WTC11 (cell line): ENCODE measurements around the gene ZNF335. TPM values are rescaled to one million over a fixed set of nuclear protein-coding genes. Genes with fewer than 3 reads are reported as not detected.

Experiments
- ATAC-seq: fragments of 200-7000 bp; cut with Tn5 transposase; 2 replicates; pipeline ENCODE4 v1.10.0; 2021; ENCODE audit warnings: mild to moderate bottlenecking, moderate library complexity
- CTCF ChIA-PET: fragments of 300-600 bp; sonication (Branson Sonifier 250); formaldehyde crosslinking; loops from one replicate; lab custom pipeline; 2021; ENCODE audit warnings: antibody characterized with exemption; lab: Charles Lee
- POLR2A ChIA-PET: fragments of 350-600 bp; sonication (Branson Sonifier 250); formaldehyde crosslinking; loops from one replicate; lab custom pipeline; 2021; ENCODE audit warnings: antibody characterized with exemption; lab: Charles Lee
- DNase-seq: peaks from one replicate; pipeline ENCODE4 v3.0.0; 2021; ENCODE audit warnings: low spot score
- H3K27ac Mint-ChIP-seq: 2 replicates; pipeline ENCODE4 v1.8.0; 2021; ENCODE audit warnings: mixed read lengths
- H3K27me3 Mint-ChIP-seq: 2 replicates; pipeline ENCODE4 v1.8.0; 2021; ENCODE audit warnings: low read depth, mild to moderate bottlenecking, moderate library complexity, mixed read lengths
- H3K36me3 Mint-ChIP-seq: 2 replicates; pipeline ENCODE4 v1.8.0; 2021; ENCODE audit warnings: mixed read lengths
- H3K4me1 Mint-ChIP-seq: 2 replicates; pipeline ENCODE4 v1.8.0; 2022; ENCODE audit warnings: mixed read lengths
- H3K4me3 Mint-ChIP-seq: 2 replicates; pipeline ENCODE4 v1.8.0; 2021; ENCODE audit warnings: mild to moderate bottlenecking, moderate library complexity, mixed read lengths
- H3K9me3 Mint-ChIP-seq: 2 replicates; pipeline ENCODE4 v1.8.0; 2021; ENCODE audit warnings: mixed read lengths
- CREM ChIP-seq: sonication (generic); formaldehyde crosslinking; IDR thresholded peaks from 2 replicates; pipeline ENCODE4 v1.8.1; 2022; ENCODE audit warnings: mild to moderate bottlenecking, missing genetic modification reagents, moderate library complexity
- ESRRA ChIP-seq: sonication (generic); formaldehyde crosslinking; IDR thresholded peaks from 2 replicates; pipeline ENCODE4 v1.8.1; 2022; ENCODE audit warnings: mild to moderate bottlenecking, missing genetic modification reagents, borderline replicate concordance
- MXD4 ChIP-seq: fragments of 250-450 bp; sonication (Bioruptor Pico); IDR thresholded peaks from 2 replicates; pipeline ENCODE4 v1.8.0; 2021; ENCODE audit warnings: mild to moderate bottlenecking, moderate library complexity, borderline replicate concordance
- NR3C1 ChIP-seq: sonication (generic); formaldehyde crosslinking; conservative IDR thresholded peaks from 2 replicates; pipeline ENCODE4 v1.8.1; 2023; ENCODE audit warnings: low read depth, mild to moderate bottlenecking, missing genetic modification reagents
- OVOL2 ChIP-seq: fragments of 250-450 bp; sonication (Bioruptor Pico); IDR thresholded peaks from 2 replicates; pipeline ENCODE4 v1.9.0; 2021; ENCODE audit warnings: mild to moderate bottlenecking, borderline replicate concordance
- PRRX2 ChIP-seq: fragments of 250-450 bp; sonication (Bioruptor Pico); IDR thresholded peaks from 2 replicates; pipeline ENCODE4 v1.8.0; 2021; ENCODE audit warnings: mild to moderate bottlenecking
- SMAD3 ChIP-seq: sonication (generic); formaldehyde crosslinking; IDR thresholded peaks from 2 replicates; pipeline ENCODE4 v1.8.0; 2022; ENCODE audit warnings: missing genetic modification reagents, mild to moderate bottlenecking, borderline replicate concordance
- TCF7 ChIP-seq: sonication (generic); formaldehyde crosslinking; IDR thresholded peaks from 2 replicates; pipeline ENCODE4 v1.8.0; 2022; ENCODE audit warnings: mild to moderate bottlenecking, low read depth, missing genetic modification reagents, moderate library complexity
- total RNA-seq: library from RNA; stranded (reverse); gene quantifications from 3 replicates; pipeline ENCODE4 v1.2.3, GENCODE V29; 2021
- TF ChIP-seq, protein P1 (sequence below): sonication (generic); formaldehyde crosslinking; IDR thresholded peaks from 2 replicates; pipeline ENCODE4 v1.8.1; 2023; ENCODE audit warnings: mild to moderate bottlenecking, moderate library complexity, missing genetic modification reagents
- TF ChIP-seq, protein P2 (sequence below): sonication (generic); formaldehyde crosslinking; IDR thresholded peaks from 2 replicates; pipeline ENCODE4 v1.8.0; 2022; ENCODE audit warnings: mild to moderate bottlenecking, missing genetic modification reagents
- TF ChIP-seq, protein P3 (sequence below): fragments of 250-450 bp; sonication (Bioruptor Pico); IDR thresholded peaks from 2 replicates; pipeline ENCODE4 v1.9.0; 2021; ENCODE audit warnings: mild to moderate bottlenecking, borderline replicate concordance
- TF ChIP-seq, protein P4 (sequence below): sonication (generic); formaldehyde crosslinking; IDR thresholded peaks from 2 replicates; pipeline ENCODE4 v1.8.1; 2023; ENCODE audit warnings: mild to moderate bottlenecking, missing genetic modification reagents, moderate library complexity
- TF ChIP-seq, protein P5 (sequence below): sonication (generic); formaldehyde crosslinking; IDR thresholded peaks from 2 replicates; pipeline ENCODE4 v1.8.1; 2023; ENCODE audit warnings: mild to moderate bottlenecking, missing genetic modification reagents
- TF ChIP-seq, protein P6 (sequence below): sonication (generic); formaldehyde crosslinking; IDR thresholded peaks from 2 replicates; pipeline ENCODE4 v1.8.0; 2022; ENCODE audit warnings: missing genetic modification reagents
- TF ChIP-seq, protein P7 (sequence below): sonication (generic); formaldehyde crosslinking; IDR thresholded peaks from 2 replicates; pipeline ENCODE4 v1.8.1; 2023; ENCODE audit warnings: mild to moderate bottlenecking, missing genetic modification reagents, moderate library complexity

Gene ZNF335
- total RNA-seq, 1 experiment from 2014 or later = 20.0 TPM

DNA sequence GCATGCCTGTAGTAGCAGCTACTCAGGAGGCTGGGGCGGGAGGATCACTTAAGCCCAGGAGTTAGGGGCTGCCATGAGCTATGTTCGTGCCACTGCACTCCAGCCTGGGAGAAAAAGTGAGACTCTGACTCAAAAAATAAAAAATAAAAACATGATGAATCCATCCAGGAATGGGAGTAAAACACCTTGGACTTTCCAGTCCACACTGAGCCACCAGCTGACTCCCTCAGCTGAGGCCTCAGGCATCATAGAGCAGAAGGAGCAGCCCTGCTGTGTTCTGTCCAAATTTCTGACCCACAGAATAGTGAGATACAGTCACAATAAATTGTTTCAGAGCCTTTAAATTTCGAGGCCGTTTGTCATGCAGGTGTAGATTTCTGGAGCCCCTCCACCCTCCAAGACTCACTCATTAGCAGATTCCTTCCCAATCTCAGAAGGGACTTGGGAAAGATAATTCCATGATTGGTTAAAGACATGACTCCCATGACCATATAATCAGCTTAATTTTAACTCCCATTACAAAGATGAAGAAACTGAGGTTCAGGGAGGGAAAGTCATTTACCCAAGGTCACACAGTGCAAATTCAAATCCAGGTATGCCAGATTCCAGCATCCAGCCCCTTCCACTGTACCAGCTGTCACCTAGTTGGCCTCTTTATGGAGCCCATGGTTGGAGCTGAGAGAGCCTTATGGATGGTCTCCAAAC is 27.7 kb upstream of the ZNF335 start:
- no peak for DNase-seq
- Mint-ChIP-seq H3K27me3 (no peaks in the 10 kb centered on the region; the same call in 1 of the 2 replicates), H3K9me3 (no peaks in the 10 kb centered on the region), H3K4me1 (peaks cover 73% of the 10 kb centered on the region), H3K36me3 (no peaks in the 10 kb centered on the region), H3K4me3 (no peak overlapping the region), H3K27ac (no peak overlapping the region; the same call in 1 of the 2 replicates)
- CTCF ChIA-PET = interaction anchor here (1.0 to 11.0 kb wide), 10 partner anchors 9 to 59 kb away, joined by 3 to 114 read pairs (median 6); partner anchors contain the start of gene MMP9
- no peak for TF ChIP-seq CREM (CRISPR knock-in tag)
- TF ChIP-seq OVOL2 = no peak
- TF ChIP-seq ESRRA = no peak
- TF ChIP-seq NR3C1 (CRISPR knock-in tag) = no peak
- no peak for TF ChIP-seq SMAD3
- no peak for TF ChIP-seq MXD4 (CRISPR knock-in tag)
- no peak for TF ChIP-seq TCF7 (CRISPR knock-in tag)
- TF ChIP-seq PRRX2 = no peak
- TF ChIP-seq, protein P1, sequence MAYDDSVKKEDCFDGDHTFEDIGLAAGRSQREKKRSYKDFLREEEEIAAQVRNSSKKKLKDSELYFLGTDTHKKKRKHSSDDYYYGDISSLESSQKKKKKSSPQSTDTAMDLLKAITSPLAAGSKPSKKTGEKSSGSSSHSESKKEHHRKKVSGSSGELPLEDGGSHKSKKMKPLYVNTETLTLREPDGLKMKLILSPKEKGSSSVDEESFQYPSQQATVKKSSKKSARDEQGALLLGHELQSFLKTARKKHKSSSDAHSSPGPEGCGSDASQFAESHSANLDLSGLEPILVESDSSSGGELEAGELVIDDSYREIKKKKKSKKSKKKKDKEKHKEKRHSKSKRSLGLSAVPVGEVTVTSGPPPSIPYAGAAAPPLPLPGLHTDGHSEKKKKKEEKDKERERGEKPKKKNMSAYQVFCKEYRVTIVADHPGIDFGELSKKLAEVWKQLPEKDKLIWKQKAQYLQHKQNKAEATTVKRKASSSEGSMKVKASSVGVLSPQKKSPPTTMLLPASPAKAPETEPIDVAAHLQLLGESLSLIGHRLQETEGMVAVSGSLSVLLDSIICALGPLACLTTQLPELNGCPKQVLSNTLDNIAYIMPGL (CRISPR knock-in tag) = no peak
- TF ChIP-seq, protein P2, sequence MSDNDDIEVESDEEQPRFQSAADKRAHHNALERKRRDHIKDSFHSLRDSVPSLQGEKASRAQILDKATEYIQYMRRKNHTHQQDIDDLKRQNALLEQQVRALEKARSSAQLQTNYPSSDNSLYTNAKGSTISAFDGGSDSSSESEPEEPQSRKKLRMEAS (CRISPR knock-in tag) = no peak
- TF ChIP-seq, protein P3, sequence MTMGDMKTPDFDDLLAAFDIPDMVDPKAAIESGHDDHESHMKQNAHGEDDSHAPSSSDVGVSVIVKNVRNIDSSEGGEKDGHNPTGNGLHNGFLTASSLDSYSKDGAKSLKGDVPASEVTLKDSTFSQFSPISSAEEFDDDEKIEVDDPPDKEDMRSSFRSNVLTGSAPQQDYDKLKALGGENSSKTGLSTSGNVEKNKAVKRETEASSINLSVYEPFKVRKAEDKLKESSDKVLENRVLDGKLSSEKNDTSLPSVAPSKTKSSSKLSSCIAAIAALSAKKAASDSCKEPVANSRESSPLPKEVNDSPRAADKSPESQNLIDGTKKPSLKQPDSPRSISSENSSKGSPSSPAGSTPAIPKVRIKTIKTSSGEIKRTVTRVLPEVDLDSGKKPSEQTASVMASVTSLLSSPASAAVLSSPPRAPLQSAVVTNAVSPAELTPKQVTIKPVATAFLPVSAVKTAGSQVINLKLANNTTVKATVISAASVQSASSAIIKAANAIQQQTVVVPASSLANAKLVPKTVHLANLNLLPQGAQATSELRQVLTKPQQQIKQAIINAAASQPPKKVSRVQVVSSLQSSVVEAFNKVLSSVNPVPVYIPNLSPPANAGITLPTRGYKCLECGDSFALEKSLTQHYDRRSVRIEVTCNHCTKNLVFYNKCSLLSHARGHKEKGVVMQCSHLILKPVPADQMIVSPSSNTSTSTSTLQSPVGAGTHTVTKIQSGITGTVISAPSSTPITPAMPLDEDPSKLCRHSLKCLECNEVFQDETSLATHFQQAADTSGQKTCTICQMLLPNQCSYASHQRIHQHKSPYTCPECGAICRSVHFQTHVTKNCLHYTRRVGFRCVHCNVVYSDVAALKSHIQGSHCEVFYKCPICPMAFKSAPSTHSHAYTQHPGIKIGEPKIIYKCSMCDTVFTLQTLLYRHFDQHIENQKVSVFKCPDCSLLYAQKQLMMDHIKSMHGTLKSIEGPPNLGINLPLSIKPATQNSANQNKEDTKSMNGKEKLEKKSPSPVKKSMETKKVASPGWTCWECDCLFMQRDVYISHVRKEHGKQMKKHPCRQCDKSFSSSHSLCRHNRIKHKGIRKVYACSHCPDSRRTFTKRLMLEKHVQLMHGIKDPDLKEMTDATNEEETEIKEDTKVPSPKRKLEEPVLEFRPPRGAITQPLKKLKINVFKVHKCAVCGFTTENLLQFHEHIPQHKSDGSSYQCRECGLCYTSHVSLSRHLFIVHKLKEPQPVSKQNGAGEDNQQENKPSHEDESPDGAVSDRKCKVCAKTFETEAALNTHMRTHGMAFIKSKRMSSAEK (CRISPR knock-in tag) = no peak
- TF ChIP-seq, protein P4, sequence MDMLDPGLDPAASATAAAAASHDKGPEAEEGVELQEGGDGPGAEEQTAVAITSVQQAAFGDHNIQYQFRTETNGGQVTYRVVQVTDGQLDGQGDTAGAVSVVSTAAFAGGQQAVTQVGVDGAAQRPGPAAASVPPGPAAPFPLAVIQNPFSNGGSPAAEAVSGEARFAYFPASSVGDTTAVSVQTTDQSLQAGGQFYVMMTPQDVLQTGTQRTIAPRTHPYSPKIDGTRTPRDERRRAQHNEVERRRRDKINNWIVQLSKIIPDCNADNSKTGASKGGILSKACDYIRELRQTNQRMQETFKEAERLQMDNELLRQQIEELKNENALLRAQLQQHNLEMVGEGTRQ = no peak
- TF ChIP-seq, protein P5, sequence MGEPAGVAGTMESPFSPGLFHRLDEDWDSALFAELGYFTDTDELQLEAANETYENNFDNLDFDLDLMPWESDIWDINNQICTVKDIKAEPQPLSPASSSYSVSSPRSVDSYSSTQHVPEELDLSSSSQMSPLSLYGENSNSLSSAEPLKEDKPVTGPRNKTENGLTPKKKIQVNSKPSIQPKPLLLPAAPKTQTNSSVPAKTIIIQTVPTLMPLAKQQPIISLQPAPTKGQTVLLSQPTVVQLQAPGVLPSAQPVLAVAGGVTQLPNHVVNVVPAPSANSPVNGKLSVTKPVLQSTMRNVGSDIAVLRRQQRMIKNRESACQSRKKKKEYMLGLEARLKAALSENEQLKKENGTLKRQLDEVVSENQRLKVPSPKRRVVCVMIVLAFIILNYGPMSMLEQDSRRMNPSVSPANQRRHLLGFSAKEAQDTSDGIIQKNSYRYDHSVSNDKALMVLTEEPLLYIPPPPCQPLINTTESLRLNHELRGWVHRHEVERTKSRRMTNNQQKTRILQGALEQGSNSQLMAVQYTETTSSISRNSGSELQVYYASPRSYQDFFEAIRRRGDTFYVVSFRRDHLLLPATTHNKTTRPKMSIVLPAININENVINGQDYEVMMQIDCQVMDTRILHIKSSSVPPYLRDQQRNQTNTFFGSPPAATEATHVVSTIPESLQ (CRISPR knock-in tag) = no peak
- TF ChIP-seq, protein P6, sequence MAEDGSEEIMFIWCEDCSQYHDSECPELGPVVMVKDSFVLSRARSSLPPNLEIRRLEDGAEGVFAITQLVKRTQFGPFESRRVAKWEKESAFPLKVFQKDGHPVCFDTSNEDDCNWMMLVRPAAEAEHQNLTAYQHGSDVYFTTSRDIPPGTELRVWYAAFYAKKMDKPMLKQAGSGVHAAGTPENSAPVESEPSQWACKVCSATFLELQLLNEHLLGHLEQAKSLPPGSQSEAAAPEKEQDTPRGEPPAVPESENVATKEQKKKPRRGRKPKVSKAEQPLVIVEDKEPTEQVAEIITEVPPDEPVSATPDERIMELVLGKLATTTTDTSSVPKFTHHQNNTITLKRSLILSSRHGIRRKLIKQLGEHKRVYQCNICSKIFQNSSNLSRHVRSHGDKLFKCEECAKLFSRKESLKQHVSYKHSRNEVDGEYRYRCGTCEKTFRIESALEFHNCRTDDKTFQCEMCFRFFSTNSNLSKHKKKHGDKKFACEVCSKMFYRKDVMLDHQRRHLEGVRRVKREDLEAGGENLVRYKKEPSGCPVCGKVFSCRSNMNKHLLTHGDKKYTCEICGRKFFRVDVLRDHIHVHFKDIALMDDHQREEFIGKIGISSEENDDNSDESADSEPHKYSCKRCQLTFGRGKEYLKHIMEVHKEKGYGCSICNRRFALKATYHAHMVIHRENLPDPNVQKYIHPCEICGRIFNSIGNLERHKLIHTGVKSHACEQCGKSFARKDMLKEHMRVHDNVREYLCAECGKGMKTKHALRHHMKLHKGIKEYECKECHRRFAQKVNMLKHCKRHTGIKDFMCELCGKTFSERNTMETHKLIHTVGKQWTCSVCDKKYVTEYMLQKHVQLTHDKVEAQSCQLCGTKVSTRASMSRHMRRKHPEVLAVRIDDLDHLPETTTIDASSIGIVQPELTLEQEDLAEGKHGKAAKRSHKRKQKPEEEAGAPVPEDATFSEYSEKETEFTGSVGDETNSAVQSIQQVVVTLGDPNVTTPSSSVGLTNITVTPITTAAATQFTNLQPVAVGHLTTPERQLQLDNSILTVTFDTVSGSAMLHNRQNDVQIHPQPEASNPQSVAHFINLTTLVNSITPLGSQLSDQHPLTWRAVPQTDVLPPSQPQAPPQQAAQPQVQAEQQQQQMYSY (CRISPR knock-in tag) = no peak
- TF ChIP-seq, protein P7, sequence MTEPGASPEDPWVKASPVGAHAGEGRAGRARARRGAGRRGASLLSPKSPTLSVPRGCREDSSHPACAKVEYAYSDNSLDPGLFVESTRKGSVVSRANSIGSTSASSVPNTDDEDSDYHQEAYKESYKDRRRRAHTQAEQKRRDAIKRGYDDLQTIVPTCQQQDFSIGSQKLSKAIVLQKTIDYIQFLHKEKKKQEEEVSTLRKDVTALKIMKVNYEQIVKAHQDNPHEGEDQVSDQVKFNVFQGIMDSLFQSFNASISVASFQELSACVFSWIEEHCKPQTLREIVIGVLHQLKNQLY (CRISPR knock-in tag) = no peak
- POLR2A ChIA-PET = interaction anchor here (0.6 kb wide), 1 partner anchor 33 kb away, joined by 3 read pairs; no protein-coding TSS in a partner anchor
- ATAC-seq = no peak
